ENCODE measurements around the gene SBF2. TPM values are rescaled to one million over a fixed set of nuclear protein-coding genes. Genes with fewer than 3 reads are reported as not detected.

The SBF2 gene
- polyA plus RNA-seq, 1 donor = 18.8 TPM

GRCh38 chr11:10302359-10302743 is 8.3 kb upstream of the SBF2 start:
- no peak for DNase-seq (ENCODE audit: low read depth)

- no peak for DNase-seq (ENCODE audit: low read depth)
Measured at GRCh38 chr11:10301656-10302358, 7.8 kb upstream of the SBF2 start.

- no peak for DNase-seq (ENCODE audit: low read depth)
Measured at GRCh38 chr11:10298342-10298741, 4.3 kb upstream of the SBF2 start.

- no peak for DNase-seq (ENCODE audit: low read depth)
Measured at GRCh38 chr11:10295064-10295901, 1.3 kb upstream of the SBF2 start.

- DNase-seq (ENCODE audit: low read depth) = no peak
Measured at GRCh38 chr11:10294290-10294953, 403 bp upstream of the SBF2 start.

GRCh38 chr11:10291801-10292638 is 2.0 kb downstream of the SBF2 start:
- DNase-seq (ENCODE audit: low read depth) = no peak

GRCh38 chr11:10289765-10290380 is 4.1 kb downstream of the SBF2 start:
- DNase-seq (ENCODE audit: low read depth) = no peak

- no peak for DNase-seq (ENCODE audit: low read depth)
Measured at GRCh38 chr11:10288881-10289764, 4.9 kb downstream of the SBF2 start.

GRCh38 chr11:10287766-10288715 is 6.0 kb downstream of the SBF2 start:
- no peak for DNase-seq (ENCODE audit: low read depth)

- DNase-seq (ENCODE audit: low read depth) = no peak
Measured at GRCh38 chr11:10287140-10287539, 6.9 kb downstream of the SBF2 start.

- no peak for DNase-seq (ENCODE audit: low read depth)
Measured at GRCh38 chr11:10285148-10285802, 8.7 kb downstream of the SBF2 start.

GRCh38 chr11:10283991-10284390 is 10.0 kb downstream of the SBF2 start:
- no peak for DNase-seq (ENCODE audit: low read depth)

GRCh38 chr11:10282117-10282516 is 11.9 kb downstream of the SBF2 start:
- DNase-seq (ENCODE audit: low read depth) = no peak

- no peak for DNase-seq (ENCODE audit: low read depth)
Measured at GRCh38 chr11:10275714-10276113, 18.3 kb downstream of the SBF2 start.

- DNase-seq (ENCODE audit: low read depth) = no peak
Measured at GRCh38 chr11:10274726-10275125, 19.3 kb downstream of the SBF2 start.

GRCh38 chr11:10273738-10274137 is 20.3 kb downstream of the SBF2 start:
- DNase-seq (ENCODE audit: low read depth) = no peak

GRCh38 chr11:10272132-10272531 is 21.9 kb downstream of the SBF2 start:
- no peak for DNase-seq (ENCODE audit: low read depth)

GRCh38 chr11:10268746-10269488 is 25.1 kb downstream of the SBF2 start:
- no peak for DNase-seq (ENCODE audit: low read depth)

All from forelimb muscle (tissue), 1 donor.